ENCODE results near the gene MTA3. TPM values are rescaled to one million over a fixed set of nuclear protein-coding genes. Genes with fewer than 3 reads are reported as not detected.

The MTA3 gene
- total RNA-seq, 2 experiments from 2014 or later: 22.8 to 23.6 TPM

GRCh38 chr2:42802150-42802549, 233.7 kb downstream of the MTA3 start:
- CTCF ChIA-PET: no interaction called here
- Mint-ChIP-seq H3K4me1 (peaks cover 19% of the 10 kb centered on the region), H3K36me3 (no peaks in the 10 kb centered on the region), H3K27ac (no peak overlapping the region), H3K9me3 (ENCODE audit: low read depth) (no peaks in the 10 kb centered on the region), H3K4me3 (no peak overlapping the region), H3K27me3 (peaks cover 20% of the 10 kb centered on the region)
- ATAC-seq (no peak), DNase-seq (no peak)

GRCh38 chr2:42804338-42804737, 235.9 kb downstream of the MTA3 start:
- H3K4me3 Mint-ChIP-seq: no peak overlapping the region
- CTCF ChIA-PET: no interaction called here
- DNase-seq (no peak), ATAC-seq (no peak)
- peaks cover 20% of the 10 kb centered on the region for H3K4me1 Mint-ChIP-seq
- H3K27me3 Mint-ChIP-seq: peaks cover 20% of the 10 kb centered on the region
- H3K9me3 Mint-ChIP-seq (ENCODE audit: low read depth): no peaks in the 10 kb centered on the region
- H3K27ac Mint-ChIP-seq: no peak overlapping the region
- H3K36me3 Mint-ChIP-seq: no peaks in the 10 kb centered on the region

- H3K4me3 Mint-ChIP-seq: no peak overlapping the region
- H3K4me1 Mint-ChIP-seq: peaks cover 20% of the 10 kb centered on the region
- ATAC-seq: no peak
- H3K27me3 Mint-ChIP-seq: peaks cover 20% of the 10 kb centered on the region
- DNase-seq: no peak
- H3K36me3 Mint-ChIP-seq: no peaks in the 10 kb centered on the region
- CTCF ChIA-PET: no interaction called here
- no peaks in the 10 kb centered on the region for H3K9me3 Mint-ChIP-seq (ENCODE audit: low read depth)
- H3K27ac Mint-ChIP-seq: no peak overlapping the region
These were observed 236.5 kb downstream of the MTA3 start for GRCh38 chr2:42804891-42805290.

Other genes with a start within 250 kb of the MTA3 start
- gene COX7A2L, start 207.4 kb upstream of the MTA3 start, total RNA-seq: 10 to 100 TPM; 80.0 to 92.6 TPM
- gene KCNG3, start 74.7 kb upstream of the MTA3 start, total RNA-seq: not detected
- under 1 TPM in 1 of 2 experiments, not detected in 1; 0.21 TPM for gene OXER1, start 195.5 kb downstream of the MTA3 start, total RNA-seq
- gene HAAO, start 224.0 kb downstream of the MTA3 start, total RNA-seq: under 1 TPM in 1 of 2 experiments, not detected in 1; 0.56 TPM